SK-N-SH (cell line): ENCODE results near the gene PPP6R2. TPM values are rescaled to one million over a fixed set of nuclear protein-coding genes. Genes with fewer than 3 reads are reported as not detected.

Experiments used
- CTCF ChIA-PET: fragments of 300-600, 350-600 bp; formaldehyde crosslinking; extraction: SDS; loops from one replicate; lab custom pipeline; 2021; lab: Yijun Ruan, JAX
- POLR2A ChIA-PET: fragments of 350-600 bp; sonication (Branson Sonifier 250); formaldehyde crosslinking; extraction: SDS; loops from one replicate; lab custom pipeline; 2020; ENCODE audit warnings: antibody characterized with exemption, inconsistent platforms; lab: Yijun Ruan, JAX
- DNase-seq: peaks from one replicate; pipeline ENCODE4 v3.0.0; 2012
- H2AFZ ChIP-seq: fragments of 200-600 bp; sonication (generic); 2 replicates; pipeline ENCODE4 v1.8.1; 2016; ENCODE audit warnings: antibody characterized with exemption, mild to moderate bottlenecking, low read depth
- H3F3A ChIP-seq: fragments of 200-600 bp; sonication (generic); replicated peaks from 2 replicates; pipeline ENCODE3; 2016; ENCODE audit warnings: antibody characterized with exemption, mild to moderate bottlenecking; ENCODE audit not compliant: insufficient read depth
- H3K27ac ChIP-seq, 2 experiments: fragments of 200-500 bp in 1 of 2; fragments of 200-600 bp in 1 of 2; sonication (Bioruptor generic) in 1 of 2; sonication (generic), shearing (Covaris generic) in 1 of 2; 2 replicates each; pipeline versions ENCODE4 v1.5.1 to v1.6.1; 2014 to 2016; ENCODE audit warnings: low read depth in 2 of 2, inconsistent platforms in 1 of 2, low read length in 1 of 2, mild to moderate bottlenecking in 1 of 2, mixed read lengths in 1 of 2
- H3K27me3 ChIP-seq: fragments of 200-600 bp; sonication (generic), shearing (Covaris generic); 2 replicates; pipeline ENCODE4 v1.6.1; 2016; ENCODE audit warnings: mixed run types; ENCODE audit not compliant: insufficient read depth
- H3K36me3 ChIP-seq, 2 experiments: fragments of 200-500 bp in 1 of 2; fragments of 200-600 bp in 1 of 2; sonication (Bioruptor generic) in 1 of 2; sonication (generic) in 1 of 2; replicated peaks in 1 of 2; 2 replicates each; pipeline versions ENCODE3 to v1.5.1; 2014 to 2016; ENCODE audit warnings: low read length in 1 of 2, mild to moderate bottlenecking in 1 of 2; ENCODE audit not compliant: insufficient read depth in 2 of 2, control insufficient read depth in 1 of 2
- H3K4me1 ChIP-seq, 2 experiments: fragments of 200-500 bp in 1 of 2; fragments of 200-600 bp in 1 of 2; sonication (Bioruptor generic) in 1 of 2; sonication (generic), shearing (Covaris generic) in 1 of 2; 2 replicates each; pipeline versions ENCODE4 v1.5.1 to v1.6.1; 2014 to 2016; ENCODE audit warnings: low read depth in 1 of 2, low read length in 1 of 2, mixed run types in 1 of 2; ENCODE audit not compliant: insufficient read depth in 2 of 2, control insufficient read depth in 1 of 2
- H3K4me2 ChIP-seq: fragments of 200-600 bp; sonication (generic), shearing (Covaris generic); 2 replicates; pipeline ENCODE4 v1.6.1; 2017; ENCODE audit warnings: mixed run types
- H3K4me3 ChIP-seq, 2 experiments: fragments of 200-500 bp in 1 of 2; fragments of 200-600 bp in 1 of 2; sonication (Bioruptor generic) in 1 of 2; sonication (generic), shearing (Covaris generic) in 1 of 2; 2 replicates each; pipeline versions ENCODE4 v1.5.1 to v1.8.1; 2014 to 2016; ENCODE audit warnings: low read depth in 2 of 2, inconsistent platforms in 1 of 2, low read length in 1 of 2, mild to moderate bottlenecking in 1 of 2, mixed read lengths in 1 of 2, moderate library complexity in 1 of 2
- H3K79me2 ChIP-seq: fragments of 200-600 bp; sonication (generic); 2 replicates; pipeline ENCODE4 v1.8.1; 2017; ENCODE audit warnings: mild to moderate bottlenecking; ENCODE audit not compliant: insufficient read depth
- H3K9ac ChIP-seq: fragments of 200-600 bp; sonication (generic); 2 replicates; pipeline ENCODE4 v1.6.1; 2017; ENCODE audit warnings: mixed run types
- H3K9me2 ChIP-seq: fragments of 200-600 bp; sonication (generic); 2 replicates; pipeline ENCODE4 v1.6.1; 2017; ENCODE audit warnings: mixed run types
- H3K9me3 ChIP-seq: fragments of 200-600 bp; sonication (generic); 2 replicates; pipeline ENCODE4 v1.6.1; 2017; ENCODE audit warnings: mixed run types, mild to moderate bottlenecking, moderate library complexity
- H4K20me1 ChIP-seq: fragments of 200-600 bp; sonication (generic); 2 replicates; pipeline ENCODE4 v1.6.1; 2017; ENCODE audit warnings: mild to moderate bottlenecking, mixed run types; ENCODE audit not compliant: insufficient read depth
- CTCF ChIP-seq: fragments of 200-600 bp; sonication (generic); IDR thresholded peaks from 2 replicates; pipeline ENCODE4 v1.6.1; 2017; ENCODE audit warnings: antibody characterized with exemption, mild to moderate bottlenecking, moderate library complexity
- EZH2phosphoT487 ChIP-seq: fragments of 200-600 bp; sonication (generic); IDR thresholded peaks from 2 replicates; pipeline ENCODE4 v1.6.1; 2017; ENCODE audit warnings: low read depth, mixed run types, mild to moderate bottlenecking, antibody characterized with exemption, moderate library complexity, borderline replicate concordance
- FOXM1 ChIP-seq: IDR thresholded peaks from 2 replicates; pipeline ENCODE4 v1.4.0; 2012; ENCODE audit warnings: low read depth, mild to moderate bottlenecking
- MAX ChIP-seq: IDR thresholded peaks from 2 replicates; pipeline ENCODE4 v1.4.0; 2012; ENCODE audit warnings: low read depth
- MXI1 ChIP-seq: IDR thresholded peaks from 2 replicates; pipeline ENCODE4 v1.6.1; 2012; ENCODE audit warnings: mild to moderate bottlenecking, low read depth, low read length, improper control_type of control experiment
- NFIC ChIP-seq: IDR thresholded peaks from 2 replicates; pipeline ENCODE4 v1.4.0; 2012; ENCODE audit warnings: borderline replicate concordance
- POLR2AphosphoS5 ChIP-seq: IDR thresholded peaks from 2 replicates; pipeline ENCODE4 v1.6.1; 2012; ENCODE audit warnings: low read depth, low read length
- TAF1 ChIP-seq: IDR thresholded peaks from 2 replicates; pipeline ENCODE4 v1.6.1; 2012; ENCODE audit warnings: low read depth, mild to moderate bottlenecking, low read length, moderate library complexity, borderline replicate concordance
- TEAD4 ChIP-seq: IDR thresholded peaks from 2 replicates; pipeline ENCODE4 v1.4.0; 2012; ENCODE audit warnings: mild to moderate bottlenecking, borderline replicate concordance; ENCODE audit not compliant: insufficient read depth
- YY1 ChIP-seq: IDR thresholded peaks from 2 replicates; pipeline ENCODE4 v1.4.0; 2012; ENCODE audit warnings: low read depth, mild to moderate bottlenecking
- WGBS: methylation state at CpG from one replicate; pipeline ENCODE4 v1.1.6; 2017; ENCODE audit warnings: low lambda C conversion rate; 5-methylcytosine and 5-hydroxymethylcytosine counted together
- polyA plus RNA-seq, 3 experiments: library from polyadenylated mRNA; depleted of rRNA; stranded (reverse); fragments of >200 nt; gene quantifications; 2 replicates each; pipeline ENCODE4 v1.2.3, GENCODE V29; 2012
- TF ChIP-seq, protein P1 (sequence below): fragments of 150-350 bp; IDR thresholded peaks from 2 replicates; pipeline ENCODE4 v1.6.1; 2017; ENCODE audit warnings: antibody characterized with exemption, low read length, low read depth, borderline replicate concordance
- TF ChIP-seq, protein P2 (sequence below): IDR thresholded peaks from 2 replicates; pipeline ENCODE4 v1.6.1; 2012; ENCODE audit warnings: mild to moderate bottlenecking, low read depth, low read length, moderate library complexity

PPP6R2 gene
- polyA plus RNA-seq, 1 of the 3 experiments (the other 2 are of a cell fraction), result 45.7 TPM

DNA sequence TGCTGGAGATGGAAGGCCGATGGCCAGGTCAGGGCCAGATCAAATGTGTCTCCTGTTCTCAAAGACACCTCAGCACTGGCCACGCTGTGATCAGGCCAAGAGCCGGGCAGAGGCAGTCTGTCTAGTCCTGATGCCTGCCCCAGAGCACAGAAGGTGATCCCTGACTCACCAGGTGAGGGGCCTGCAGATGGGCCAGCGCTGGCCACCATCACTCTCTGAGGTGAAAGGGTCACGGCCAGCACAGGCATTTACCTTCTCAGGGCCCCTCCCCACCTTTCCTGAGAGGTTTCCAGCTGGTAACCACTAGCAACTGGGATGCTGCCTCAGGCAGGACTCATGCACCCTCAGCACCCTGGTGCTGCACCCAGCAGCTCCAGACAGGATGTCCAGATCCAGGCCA is 128.8 kb downstream of the PPP6R2 start:
- POLR2A ChIA-PET, result no interaction called here
- WGBS, result no CpG with 5 or more reads among the region's 5 CpGs
- CTCF ChIA-PET, result interaction anchor here (1.0 to 1.2 kb wide), 2 partner anchors 25 to 54 kb away, joined by 3 read pairs; no protein-coding TSS in a partner anchor

More for the DNA sequence above, 128.8 kb downstream of the PPP6R2 start:
- Histone ChIP-seq H3F3A (no peaks in the 10 kb centered on the region), H2AFZ (no peak overlapping the region), H3K9me3 (no peaks in the 10 kb centered on the region), H3K9me2 (no peaks in the 10 kb centered on the region), H3K27ac (peak overlapping the region in 1 of 2 experiments; percentile 16; a peak in 1 of 4 replicates), H3K4me3 (no peak overlapping the region), H3K4me2 (no peak overlapping the region), H3K9ac (no peak overlapping the region), H3K4me1 (peaks cover 4 to 39% of the 10 kb centered on the region in 2 experiments; a peak in 2 of 4 replicates), H3K27me3 (no peaks in the 10 kb centered on the region), H4K20me1 (peaks cover 65% of the 10 kb centered on the region), H3K36me3 (peaks cover 0 to 9% of the 10 kb centered on the region in 2 experiments), H3K79me2 (peaks cover 63% of the 10 kb centered on the region)
- DNase-seq, result no peak
- no peak for TF ChIP-seq POLR2AphosphoS5
- no peak for TF ChIP-seq EZH2phosphoT487
- TF ChIP-seq FOXM1, result no peak
- TF ChIP-seq, protein P1, sequence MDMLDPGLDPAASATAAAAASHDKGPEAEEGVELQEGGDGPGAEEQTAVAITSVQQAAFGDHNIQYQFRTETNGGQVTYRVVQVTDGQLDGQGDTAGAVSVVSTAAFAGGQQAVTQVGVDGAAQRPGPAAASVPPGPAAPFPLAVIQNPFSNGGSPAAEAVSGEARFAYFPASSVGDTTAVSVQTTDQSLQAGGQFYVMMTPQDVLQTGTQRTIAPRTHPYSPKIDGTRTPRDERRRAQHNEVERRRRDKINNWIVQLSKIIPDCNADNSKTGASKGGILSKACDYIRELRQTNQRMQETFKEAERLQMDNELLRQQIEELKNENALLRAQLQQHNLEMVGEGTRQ, result no peak
- no peak for TF ChIP-seq YY1
- TF ChIP-seq MAX, result no peak
- no peak for TF ChIP-seq TAF1
- TF ChIP-seq MXI1, result no peak
- TF ChIP-seq NFIC, result no peak
- no peak for TF ChIP-seq TEAD4
- TF ChIP-seq CTCF, result no peak
- TF ChIP-seq, protein P2, sequence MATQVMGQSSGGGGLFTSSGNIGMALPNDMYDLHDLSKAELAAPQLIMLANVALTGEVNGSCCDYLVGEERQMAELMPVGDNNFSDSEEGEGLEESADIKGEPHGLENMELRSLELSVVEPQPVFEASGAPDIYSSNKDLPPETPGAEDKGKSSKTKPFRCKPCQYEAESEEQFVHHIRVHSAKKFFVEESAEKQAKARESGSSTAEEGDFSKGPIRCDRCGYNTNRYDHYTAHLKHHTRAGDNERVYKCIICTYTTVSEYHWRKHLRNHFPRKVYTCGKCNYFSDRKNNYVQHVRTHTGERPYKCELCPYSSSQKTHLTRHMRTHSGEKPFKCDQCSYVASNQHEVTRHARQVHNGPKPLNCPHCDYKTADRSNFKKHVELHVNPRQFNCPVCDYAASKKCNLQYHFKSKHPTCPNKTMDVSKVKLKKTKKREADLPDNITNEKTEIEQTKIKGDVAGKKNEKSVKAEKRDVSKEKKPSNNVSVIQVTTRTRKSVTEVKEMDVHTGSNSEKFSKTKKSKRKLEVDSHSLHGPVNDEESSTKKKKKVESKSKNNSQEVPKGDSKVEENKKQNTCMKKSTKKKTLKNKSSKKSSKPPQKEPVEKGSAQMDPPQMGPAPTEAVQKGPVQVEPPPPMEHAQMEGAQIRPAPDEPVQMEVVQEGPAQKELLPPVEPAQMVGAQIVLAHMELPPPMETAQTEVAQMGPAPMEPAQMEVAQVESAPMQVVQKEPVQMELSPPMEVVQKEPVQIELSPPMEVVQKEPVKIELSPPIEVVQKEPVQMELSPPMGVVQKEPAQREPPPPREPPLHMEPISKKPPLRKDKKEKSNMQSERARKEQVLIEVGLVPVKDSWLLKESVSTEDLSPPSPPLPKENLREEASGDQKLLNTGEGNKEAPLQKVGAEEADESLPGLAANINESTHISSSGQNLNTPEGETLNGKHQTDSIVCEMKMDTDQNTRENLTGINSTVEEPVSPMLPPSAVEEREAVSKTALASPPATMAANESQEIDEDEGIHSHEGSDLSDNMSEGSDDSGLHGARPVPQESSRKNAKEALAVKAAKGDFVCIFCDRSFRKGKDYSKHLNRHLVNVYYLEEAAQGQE, result no peak
